Body of pancreas (tissue), 4 donors: ENCODE data around the gene DMRTB1.

Source experiments
- CTCF ChIP-seq, 7 experiments: fragments of 450-650 bp in 4 of 7; fragments of 200-600 bp in 3 of 7; sonication (generic) in 3 of 7; IDR thresholded peaks; one replicate each; pipeline ENCODE4 v1.5.1; 2016 to 2019; ENCODE audit warnings: antibody characterized with exemption in 7 of 7
- POLR2A ChIP-seq, 3 donors: fragments of 450-650 bp; IDR thresholded peaks; one replicate each; pipeline ENCODE4 v1.6.1; 2016; ENCODE audit warnings: antibody characterized with exemption in 3 of 3, mild to moderate bottlenecking in 2 of 3

DNA sequence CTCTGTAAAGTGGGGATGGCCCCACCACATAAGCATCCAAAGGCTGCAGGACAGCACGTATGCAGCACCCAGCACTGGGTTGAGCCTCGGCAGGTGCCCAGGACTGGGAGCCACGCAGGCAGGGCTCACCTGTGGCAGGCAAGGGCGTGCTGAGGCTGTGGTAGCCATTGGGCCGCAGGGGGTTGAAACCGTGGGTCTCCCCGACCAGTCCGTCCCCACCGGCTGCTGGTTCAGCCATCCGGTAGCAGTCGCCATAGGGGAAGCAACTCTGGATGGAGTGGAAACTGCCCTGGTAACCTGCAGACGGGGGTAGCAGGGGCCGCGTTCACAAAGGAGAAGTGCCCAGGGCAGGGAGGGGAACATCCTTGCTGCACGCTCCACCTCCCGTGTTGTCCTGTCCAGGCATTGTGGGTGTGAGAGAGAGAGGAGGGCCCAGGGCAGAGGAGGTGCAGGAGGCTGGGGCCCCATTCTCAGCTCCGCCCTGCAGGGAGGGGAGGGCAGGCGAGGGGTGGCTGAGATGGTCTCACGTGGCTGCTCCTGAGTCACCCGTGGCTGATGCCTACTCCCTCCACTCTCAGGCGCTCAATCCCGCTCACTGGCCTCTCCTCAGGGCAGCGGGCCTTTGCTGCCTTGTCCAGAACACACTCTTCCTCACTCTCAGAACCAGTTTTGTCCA is 49.9 kb downstream of the DMRTB1 start:
- no peak for TF ChIP-seq CTCF (IDR thresholded peaks at IDR 0.05)
- TF ChIP-seq POLR2A (IDR thresholded peaks at IDR 0.05): no peak
